Lung microvascular endothelial cell (primary cell): Measurements from ENCODE around the gene CPT1C. TPM values are rescaled to one million over a fixed set of nuclear protein-coding genes. Genes with fewer than 3 reads are reported as not detected.
"Not testable (repeated sequence)": the region's sequence is repeated elsewhere in the genome, so short reads cannot be mapped to it uniquely, and the experiment has no call there.

Experiments
- DNase-seq, 2 donors: peaks; one replicate each; pipeline versions ENCODE4 v3.0.0 to v3.0.0-alpha.2; 2010; ENCODE audit warnings: low read depth in 2 of 2
- total RNA-seq: library from RNA; depleted of rRNA; stranded (reverse); fragments of >200 nt; gene quantifications from 2 replicates; pipeline ENCODE4 v1.2.1, GENCODE V29; 2014

The CPT1C gene
- total RNA-seq, 1 donor from 2014 or later: 14.1 TPM

DNA sequence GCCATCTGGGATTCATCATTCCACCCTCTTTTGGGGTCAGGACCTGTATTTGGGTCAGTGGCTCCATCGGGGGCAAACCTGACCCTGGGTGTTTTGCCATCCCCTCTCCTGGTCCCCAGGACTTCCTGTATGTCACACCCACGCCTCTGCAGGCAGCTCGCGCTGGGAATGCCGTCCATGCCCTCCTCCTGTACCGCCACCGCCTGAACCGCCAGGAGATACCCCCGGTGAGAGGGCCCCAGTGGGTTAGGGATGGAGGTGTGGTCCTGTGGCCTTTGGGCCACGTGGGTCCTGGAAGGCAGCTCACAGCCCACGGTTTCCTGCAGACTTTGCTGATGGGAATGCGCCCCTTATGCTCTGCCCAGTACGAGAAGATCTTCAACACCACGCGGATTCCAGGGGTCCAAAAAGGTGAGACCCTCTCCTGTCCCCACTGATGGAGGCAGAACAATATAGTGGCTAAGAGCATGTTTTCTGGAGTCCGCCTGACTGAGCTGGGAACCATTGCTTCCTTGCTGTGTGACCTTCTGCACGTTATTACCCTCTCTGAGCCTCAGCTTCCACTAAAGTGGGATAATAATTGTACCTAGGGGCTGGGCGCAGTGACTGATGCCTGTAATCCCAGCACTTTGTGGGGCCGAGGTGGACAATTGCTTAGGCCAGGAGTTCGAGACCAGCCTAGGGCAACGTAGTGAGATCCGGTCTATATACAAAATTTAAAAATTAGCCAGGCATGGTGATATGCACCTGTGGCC, 14.1 kb downstream of the CPT1C start:
- DNase-seq: no peak

DNA sequence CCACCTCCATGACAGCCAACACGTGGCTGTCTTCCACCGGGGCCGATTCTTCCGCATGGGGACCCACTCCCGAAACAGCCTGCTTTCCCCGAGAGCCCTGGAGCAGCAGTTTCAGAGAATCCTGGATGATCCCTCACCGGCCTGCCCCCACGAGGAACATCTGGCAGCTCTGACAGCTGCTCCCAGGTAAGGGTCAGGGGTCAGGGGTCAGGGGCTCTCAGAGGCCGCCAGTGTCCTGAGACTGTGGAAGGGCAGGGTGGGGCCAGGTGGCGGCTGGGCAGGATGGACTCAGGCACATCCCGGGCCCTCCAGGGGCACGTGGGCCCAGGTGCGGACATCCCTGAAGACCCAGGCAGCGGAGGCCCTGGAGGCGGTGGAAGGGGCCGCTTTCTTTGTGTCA, 15.0 kb downstream of the CPT1C start:
- DNase-seq: no peak

DNA sequence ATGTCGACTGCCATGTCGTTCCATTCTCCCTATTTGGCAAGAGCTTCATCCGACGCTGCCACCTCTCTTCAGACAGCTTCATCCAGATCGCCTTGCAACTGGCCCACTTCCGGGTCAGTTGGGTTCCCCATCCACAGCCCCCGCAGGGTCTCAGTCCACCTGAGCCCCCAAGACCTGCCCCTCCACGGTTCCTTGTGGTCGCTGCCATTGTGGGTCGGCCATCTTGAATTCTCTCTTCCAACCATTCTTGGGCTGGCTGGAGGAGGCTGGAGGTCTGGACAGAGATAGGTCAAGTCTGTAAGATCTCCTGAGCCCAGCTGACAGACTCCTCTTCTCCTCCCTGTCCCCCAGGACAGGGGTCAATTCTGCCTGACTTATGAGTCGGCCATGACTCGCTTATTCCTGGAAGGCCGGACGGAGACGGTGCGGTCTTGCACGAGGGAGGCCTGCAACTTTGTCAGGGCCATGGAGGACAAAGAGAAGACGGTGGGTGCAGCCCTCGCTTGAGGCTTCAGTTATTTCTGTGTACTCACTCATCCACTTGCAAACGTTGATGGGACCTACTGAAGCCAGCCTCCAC, 19.5 kb downstream of the CPT1C start:
- peak in 1 of 2 donors; percentile 16 for DNase-seq

DNA sequence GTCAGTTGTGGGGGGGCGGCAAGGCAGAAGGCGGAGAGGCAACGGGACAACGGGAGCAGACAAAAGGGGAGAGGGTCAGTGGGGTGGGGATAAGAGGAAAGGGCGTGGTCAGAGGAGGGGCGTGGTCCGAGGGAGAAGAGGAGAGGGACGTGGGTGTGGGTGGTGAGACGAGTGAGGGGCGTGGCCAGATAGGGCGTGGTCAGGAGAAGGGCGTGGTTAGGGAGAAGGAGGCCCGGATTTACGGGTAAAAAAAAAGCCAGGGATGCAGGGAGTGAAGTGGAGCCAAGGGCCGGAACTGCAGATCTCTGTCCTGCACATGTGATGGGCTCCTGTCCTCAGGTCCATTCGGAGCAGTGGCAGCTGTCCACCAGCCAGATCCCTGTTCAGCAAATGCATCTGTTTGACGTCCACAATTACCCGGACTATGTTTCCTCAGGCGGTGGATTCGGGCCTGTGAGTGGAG, 21.5 kb downstream of the CPT1C start:
- DNase-seq: peak in 1 of 2 donors; percentile 21

DNA sequence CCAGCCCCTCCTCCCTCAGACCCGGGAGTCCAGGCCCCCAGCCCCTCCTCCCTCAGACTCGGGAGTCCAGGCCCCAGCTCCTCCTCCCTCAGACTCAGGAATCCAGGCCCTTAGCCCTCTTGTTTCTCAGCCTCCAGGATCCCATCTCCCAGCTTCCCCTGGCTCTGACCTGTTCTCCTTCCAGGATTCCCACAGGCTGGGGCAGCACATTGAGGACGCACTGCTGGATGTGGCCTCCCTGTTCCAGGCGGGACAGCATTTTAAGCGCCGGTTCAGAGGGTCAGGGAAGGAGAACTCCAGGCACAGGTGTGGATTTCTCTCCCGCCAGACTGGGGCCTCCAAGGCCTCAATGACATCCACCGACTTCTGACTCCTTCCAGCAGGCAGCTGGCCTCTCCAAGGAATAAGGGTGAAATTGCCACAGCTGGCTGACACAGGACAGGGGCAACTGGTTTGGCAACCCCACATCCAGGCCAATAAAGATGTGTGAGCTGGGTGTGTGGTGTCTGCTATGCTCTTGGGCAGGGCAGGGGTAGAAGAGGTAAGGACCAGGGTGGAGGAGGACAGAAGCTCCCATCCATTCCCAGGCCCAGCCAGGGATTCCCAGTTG, 22.4 kb downstream of the CPT1C start:
- DNase-seq: no peak

DNA sequence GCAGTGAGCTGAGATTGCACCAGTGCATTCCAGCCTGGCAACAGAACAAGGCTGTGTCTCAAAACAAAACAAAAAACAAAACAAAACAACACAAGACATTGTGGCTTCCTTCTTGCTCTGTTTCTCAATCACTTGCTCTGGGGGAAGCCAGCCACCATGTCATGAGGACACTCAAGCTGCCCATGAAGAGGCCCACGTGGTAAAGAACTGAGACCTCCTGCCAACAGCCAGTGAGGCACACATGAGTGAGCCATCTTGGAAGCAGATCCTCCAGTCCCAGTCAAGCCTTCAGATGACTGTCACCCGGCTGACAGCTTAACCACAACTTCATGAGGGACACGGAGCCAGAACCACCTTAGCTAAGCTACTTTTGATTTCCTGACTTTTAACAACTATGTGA, 25.2 kb downstream of the CPT1C start:
- DNase-seq: no peak

DNA sequence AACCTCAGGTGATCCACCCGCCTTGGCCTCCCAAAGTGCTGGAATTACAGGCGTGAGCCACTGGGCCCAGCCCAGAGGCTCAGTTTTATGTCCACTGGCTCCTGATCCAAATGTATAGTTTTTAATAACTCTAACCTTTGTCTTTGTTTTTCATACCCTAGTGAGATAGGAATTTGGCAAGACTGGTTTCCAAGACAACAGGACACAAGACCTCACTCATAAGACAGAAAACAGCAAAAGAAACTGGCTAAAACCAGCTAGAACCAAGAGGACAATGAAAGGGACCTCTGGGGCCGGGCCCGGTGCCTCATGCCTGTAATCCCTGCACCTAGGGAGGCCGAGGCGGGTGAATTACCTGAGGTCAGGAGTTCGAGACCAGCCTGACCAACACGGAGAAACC, 27.6 kb downstream of the CPT1C start:
- DNase-seq: peak; percentile 10 to 28

DNA sequence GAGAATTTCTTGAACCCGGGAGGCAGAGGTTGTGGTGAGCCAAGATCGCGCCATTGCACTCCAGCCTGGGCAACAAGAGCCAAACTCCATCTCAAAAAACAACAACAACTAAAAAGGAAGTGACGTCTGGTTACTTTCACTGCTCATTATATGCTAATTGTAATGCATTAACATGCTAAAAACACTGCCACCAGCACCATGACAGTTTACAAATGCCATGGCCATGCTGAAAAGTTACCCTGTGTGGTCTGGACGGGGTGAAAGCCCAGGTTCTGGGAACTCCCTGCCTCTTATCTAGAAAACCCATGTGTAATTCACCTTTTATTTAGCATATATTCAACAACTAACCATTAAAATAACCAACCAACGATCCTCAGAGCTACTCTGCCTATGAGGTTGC, 28.1 kb downstream of the CPT1C start:
- DNase-seq: no peak

DNA sequence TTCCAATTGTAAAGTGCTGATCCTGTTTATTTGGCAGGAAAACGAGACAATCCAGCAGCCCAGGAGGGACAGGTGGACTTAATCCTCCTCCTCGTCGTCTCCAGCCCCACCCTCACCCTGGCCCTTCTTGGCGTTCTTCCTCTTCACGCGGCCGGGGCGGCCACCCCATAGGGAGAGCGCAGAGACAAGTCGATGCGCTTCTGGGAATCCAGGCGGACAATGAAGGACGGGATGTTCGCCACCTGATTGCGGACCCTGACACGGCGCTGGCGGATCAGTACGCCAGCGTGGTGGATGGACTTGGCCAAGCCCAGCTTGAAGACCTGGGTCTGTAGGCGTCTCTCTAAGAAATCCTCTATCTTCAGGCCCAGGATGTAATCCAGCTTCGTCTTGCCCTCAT, 28.5 kb downstream of the CPT1C start:
- DNase-seq: not testable (repeated sequence)

DNA sequence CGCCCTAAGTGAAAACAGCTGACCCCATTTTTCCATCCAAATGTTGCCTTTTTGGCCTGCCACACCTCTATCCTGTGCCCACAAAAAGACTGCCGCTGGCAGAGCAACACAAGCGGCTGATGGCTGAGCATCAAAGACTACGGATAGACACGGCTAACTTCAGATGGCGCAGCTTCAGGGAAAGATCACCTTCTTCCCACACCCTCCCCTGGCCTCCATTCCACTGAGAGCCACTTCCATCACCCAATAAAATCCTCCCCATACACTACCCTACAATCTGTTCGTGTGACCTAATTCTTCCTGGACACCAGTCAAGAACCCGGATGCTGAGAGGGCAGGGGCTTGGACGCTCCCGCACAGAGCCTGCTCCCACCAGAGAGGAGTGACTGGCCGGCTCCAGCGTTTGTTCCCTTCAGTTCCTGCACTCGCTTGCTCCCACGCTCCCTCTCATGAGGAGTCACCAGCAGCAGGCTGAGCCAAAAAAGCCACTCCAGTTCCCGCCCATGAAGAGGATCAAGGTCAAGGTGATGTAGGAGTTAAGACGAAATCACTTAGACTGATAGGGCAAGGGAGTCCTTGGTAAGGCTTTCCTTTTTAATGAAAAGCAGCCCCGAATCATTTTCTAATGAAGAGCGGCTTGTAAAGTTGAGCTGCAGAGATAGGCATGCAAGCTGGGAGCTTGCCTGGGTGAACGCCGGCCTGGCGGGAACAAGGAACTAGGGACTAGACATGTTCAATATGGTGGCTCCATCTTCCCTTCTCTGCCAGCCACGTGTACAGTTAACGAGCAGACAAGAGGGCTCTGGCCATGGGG, 36.5 kb downstream of the CPT1C start:
- DNase-seq: no peak

DNA sequence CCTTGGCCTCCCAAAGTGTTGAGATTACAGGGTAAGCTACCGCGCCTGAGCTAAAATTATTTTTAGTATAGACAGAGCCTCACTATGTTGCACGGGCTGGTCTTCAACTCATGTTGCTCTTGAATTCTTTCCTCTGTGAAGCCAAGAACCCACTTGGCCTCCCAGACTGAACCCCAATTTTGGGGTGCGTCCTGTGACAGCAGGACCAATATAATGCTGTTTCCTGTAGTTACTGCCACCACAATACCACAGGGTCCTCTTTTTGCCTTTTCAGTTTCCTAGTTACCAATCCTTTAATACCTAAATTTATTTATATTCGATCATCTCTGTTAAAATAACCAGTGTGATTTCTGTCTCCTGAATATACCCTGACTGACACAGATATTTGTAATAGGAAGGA, 39.2 kb downstream of the CPT1C start:
- no peak for DNase-seq

DNA sequence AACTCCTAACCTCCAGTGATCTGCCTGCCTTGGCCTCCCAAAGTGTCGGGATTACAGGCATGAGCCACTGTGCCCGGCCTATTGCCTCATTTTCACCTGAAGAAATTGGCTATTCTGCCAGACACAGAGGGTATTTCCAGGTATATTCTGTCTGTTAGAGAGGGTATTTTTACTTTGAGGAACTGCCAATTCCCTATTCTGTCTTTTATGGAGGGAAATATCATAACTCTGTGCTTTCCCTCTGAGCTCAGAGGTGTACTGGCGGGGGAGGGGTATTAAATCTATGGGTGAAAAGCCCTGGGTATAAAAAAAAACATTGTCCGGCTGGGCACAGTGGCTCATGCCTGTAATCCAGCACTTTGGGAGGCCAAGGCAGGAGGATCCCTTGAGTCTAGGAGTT, 47.4 kb downstream of the CPT1C start:
- no peak for DNase-seq

DNA sequence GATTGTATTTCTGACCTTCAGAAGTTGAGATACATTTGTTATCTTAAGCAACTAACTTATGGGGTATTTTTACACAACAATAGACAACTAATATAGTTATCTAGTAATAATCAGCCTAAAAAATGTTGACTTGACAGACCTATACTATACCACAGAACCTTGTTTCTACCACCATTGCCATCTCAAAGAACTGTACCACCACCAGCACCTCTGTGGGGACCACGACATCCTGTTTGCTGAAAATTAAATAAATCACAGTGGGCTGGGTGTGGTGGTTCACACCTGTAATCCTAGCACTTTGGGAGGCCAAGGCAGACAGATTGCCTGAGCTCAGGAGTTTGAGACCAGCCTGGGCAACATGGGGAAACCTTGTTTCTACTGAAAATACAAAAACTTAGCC, 48.2 kb downstream of the CPT1C start:
- DNase-seq: no peak

DNA sequence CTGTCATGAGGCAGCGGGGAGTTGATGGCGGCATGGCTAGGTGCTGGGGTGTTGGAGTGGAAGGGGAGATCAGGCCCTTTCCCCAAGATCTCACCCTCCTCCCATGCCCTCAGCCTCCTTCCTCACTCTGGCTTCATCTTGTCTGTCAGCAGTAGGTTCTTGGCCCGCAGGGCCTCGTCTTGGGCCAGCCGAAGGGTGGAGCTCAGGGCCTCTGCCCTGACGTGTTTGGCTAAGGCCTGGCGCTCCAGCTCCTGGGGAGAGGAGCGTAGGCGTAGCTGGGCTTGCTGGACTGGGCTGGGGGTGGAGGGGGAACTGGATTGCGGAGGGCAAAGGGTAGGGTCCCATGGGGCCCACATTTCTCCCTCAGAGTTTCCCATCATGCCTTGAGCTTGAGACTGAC, 49.0 kb downstream of the CPT1C start:
- DNase-seq: no peak

DNA sequence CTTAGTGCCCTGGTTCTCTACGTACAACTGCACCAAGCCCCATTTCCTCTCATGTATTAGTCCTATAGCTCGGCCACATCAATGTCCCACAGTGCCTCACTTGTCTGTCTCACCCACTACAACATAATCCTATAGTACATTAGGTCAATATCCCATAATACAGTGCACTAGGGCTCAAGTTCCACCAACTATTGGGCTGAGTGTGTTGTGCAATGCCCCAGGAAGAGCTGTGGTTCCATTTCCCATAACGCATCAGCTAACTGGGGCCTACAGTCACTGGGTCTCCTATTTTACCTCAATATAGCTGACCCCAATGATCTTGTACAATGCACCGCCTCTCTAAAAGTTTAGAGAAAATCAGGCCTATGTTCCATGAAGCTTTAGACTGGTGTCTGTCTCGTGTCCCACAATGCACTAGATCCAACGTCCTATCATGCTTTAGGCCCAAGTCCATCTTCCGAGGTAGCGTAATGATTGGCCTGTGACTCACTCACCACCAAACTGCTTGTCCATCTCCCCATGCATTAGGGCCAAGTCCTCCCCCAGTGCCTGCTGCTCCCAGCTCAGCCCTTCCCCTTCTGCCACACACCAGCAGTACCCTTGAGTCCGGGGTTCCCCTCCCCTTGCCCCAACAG, 50.4 kb downstream of the CPT1C start:
- no peak for DNase-seq

DNA sequence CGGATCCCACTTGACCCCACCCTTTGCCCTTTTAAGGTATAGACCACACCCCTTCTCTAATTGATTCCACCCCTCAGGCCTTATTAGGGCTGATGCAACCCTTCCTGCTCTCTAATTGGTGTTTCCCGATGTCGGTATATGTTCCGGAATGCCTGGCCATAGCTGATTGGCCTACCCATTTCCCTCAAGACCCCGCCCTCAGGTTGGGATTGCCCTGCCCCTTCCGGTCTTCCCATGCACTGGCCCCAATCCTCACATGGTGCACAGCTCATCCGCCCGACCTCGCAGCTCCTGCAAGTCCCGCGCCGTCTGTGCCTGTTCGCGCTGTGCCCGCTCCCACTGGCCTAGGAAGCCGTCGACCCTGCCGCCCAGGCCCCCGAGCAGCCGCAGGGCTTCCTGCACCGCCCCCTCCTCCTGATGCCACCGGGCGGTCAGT, 54.0 kb downstream of the CPT1C start:
- DNase-seq: no peak

DNA sequence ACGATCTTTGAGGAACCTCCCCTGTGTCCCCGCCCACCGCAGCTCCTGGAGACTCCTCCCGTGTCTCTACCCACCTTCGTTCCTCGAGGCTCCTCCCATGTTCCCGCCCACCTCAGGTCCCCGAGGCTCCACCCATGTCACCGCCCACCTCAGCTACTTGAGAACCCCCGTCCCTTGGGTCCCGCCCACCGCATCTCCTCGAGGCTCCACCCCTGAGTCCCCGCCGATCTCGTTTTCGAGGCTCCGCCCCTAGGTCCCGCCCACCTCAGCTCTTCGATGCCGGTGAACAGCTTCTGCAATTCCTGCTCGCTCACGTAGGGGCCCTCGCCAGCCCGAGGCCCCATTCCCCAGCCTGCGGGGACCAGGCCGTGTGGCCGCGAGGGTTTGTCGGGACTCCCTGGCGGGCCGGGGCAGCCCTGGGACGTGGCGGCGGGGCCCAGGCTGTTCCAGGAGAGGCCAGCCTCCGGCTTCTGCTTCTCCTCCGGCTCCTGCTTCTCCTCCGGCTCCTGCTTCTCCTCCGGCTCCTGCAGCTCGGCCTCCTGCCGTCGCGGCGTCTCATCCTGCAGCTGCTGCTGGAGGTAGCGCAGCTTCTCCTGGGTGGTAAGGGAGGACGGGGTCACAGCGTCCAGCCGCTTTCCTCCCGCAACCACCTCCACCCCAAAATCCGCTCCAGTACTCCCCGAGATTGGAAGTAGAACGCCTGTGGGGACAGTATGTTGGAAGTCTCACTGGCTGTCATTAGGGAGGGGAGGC, 55.5 kb downstream of the CPT1C start:
- peak; percentile 22 to 71 for DNase-seq

DNA sequence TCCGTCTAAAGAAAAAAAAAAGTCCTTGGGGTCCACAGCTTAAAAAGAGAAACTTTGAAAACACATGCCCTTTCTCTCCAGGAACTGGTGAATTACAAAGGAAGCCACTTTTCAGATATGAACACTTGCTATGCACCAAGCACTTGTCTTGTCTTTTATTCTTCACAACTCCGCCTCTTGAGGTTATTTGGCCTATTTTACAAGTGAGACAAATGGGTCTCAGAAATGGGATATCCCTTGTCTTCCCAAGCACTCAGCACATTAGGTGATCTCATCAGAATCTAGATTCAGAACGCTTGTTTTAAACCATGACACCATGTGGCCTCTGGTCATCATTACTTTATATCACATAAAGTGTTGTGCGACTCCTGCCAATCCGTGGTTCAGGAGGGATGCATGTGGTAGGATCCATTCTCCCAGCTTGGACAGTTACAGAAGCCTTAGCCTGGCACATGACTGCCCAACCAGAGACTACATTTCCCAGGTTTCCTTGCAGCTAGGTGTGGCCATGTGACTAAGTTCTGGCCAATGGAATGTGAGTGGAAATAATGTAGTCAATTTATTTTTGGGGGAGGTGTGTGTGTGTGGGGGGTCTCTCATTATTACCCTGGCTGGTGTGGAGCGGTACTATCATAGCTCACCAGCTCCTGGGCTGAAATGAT, 58.3 kb downstream of the CPT1C start:
- peak; percentile 43 to 47 for DNase-seq

DNA sequence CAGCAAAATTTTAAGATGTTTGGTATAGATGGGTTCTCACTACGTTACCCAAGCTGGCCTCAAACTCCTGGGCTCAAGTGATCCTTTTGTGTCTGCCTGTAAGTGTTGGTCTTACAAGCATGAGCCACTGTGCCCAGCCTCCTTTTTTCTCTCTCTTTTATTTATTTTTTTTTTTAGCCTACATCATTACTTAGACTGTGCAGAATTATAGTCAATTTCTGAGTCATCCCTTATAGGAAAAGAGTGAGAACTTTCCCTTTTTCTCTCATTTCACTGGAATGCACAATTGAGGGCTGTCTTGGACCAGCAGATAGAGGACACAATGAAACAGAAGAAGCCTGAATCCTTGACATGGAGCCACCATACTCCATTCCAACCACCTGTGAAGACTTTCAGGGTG, 58.9 kb downstream of the CPT1C start:
- no peak for DNase-seq

DNA sequence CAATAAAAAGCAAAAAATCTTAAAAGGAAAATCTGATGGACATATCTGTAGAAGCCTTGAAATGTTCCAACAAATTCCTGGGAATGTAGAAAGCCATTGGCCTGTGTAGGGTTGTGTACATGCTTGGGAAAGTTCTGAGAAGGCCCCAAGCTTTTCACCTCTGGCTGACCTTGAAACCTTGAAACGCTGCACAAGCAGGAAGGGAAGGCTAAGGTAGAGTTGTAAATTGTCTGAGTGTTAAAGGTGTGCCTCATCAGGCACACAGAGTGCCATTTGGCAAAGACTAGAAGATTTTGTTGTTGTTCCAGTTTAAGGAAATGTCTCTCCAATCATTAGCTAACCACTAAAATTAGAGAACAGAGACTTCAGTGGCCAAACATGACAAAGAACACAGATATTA, 61.8 kb downstream of the CPT1C start:
- DNase-seq: no peak
